Pancreas (tissue), 10 donors: ENCODE data around the gene ANTXR2. TPM values are rescaled to one million over a fixed set of nuclear protein-coding genes. Genes with fewer than 3 reads are reported as not detected.

Experiments used
- ATAC-seq, 4 donors: fragments of 200-7000 bp; cut with Tn5 transposase; one replicate each; pipeline versions ENCODE4 v1.8.0 to v1.9.1; 2020; ENCODE audit warnings: mild to moderate bottlenecking in 4 of 4, moderate library complexity in 4 of 4
- DNase-seq, 6 donors: peaks; one replicate each; pipeline ENCODE4 v3.0.0-alpha.2; 2020
- FAIRE-seq: peaks from 2 replicates; lab custom pipeline; 2012; peaks lifted over from hg19 to GRCh38; lab: Jason Lieb, UNC
- H3K27ac ChIP-seq, 4 donors: fragments of 200-600 bp; sonication (generic); 1 replicate in 3 of 4; 2 replicates in 1 of 4; pipeline versions ENCODE4 v1.5.0 to v1.8.0; 2020
- H3K27me3 ChIP-seq, 4 donors: fragments of 200-600 bp; one replicate each; pipeline ENCODE4 v1.8.0; 2021
- H3K36me3 ChIP-seq, 3 donors: fragments of 200-600 bp; sonication (generic) in 1 of 3; one replicate each; pipeline versions ENCODE4 v1.5.0 to v1.8.0; 2020 to 2021
- H3K4me1 ChIP-seq, 3 donors: fragments of 200-600 bp; one replicate each; pipeline ENCODE4 v1.8.0; 2021
- H3K4me3 ChIP-seq, 4 donors: fragments of 200-600 bp; sonication (generic) in 2 of 4; one replicate each; pipeline versions ENCODE4 v1.5.0 to v1.8.0; 2020 to 2021
- H3K9me3 ChIP-seq, 4 donors: fragments of 200-600 bp; one replicate each; pipeline ENCODE4 v1.8.0; 2021
- WGBS, 2 donors: extraction: QIAGEN DNeasy Blood & Tissue Kit; methylation state at CpG; one replicate each; pipeline ENCODE4 v1.1.7; 2013; 5-methylcytosine and 5-hydroxymethylcytosine counted together
- intact Hi-C, 3 donors: fragments of 100-400 bp; cut with DNase I; formaldehyde crosslinking; loops; one replicate each; pipeline versions ENCODE4 v1.11.1 to v1.14.2; 2022
- polyA plus RNA-seq, 2 donors: library from polyadenylated mRNA; stranded (reverse); fragments of 200-250 nt; gene quantifications; one replicate each; pipeline ENCODE4 v1.2.3, GENCODE V29; 2013
- total RNA-seq, 6 donors: library from RNA; stranded (reverse); fragmentation: NEBNext Ultra II Directional in 4 of 6; extraction: Animal tissue kit (Norgen Biotek cat#: 25700) in 4 of 6; gene quantifications; one replicate each; pipeline versions ENCODE4 v1.2.1 to v1.2.4, GENCODE V29; 2021 to 2023
- TF ChIP-seq, protein P1 (sequence below), 4 donors: fragments of 200-600 bp; sonication (generic) in 3 of 4; IDR thresholded peaks; one replicate each; pipeline versions ENCODE4 v1.5.0 to v1.8.0; 2021; ENCODE audit warnings: antibody characterized with exemption in 4 of 4
- donor health status: healthy with polysubstance abuse.
- donor health status: DM: no; HTN: no; CAD: no; lungs with moderate emphysema.
- donor health status: DM: no; HTN: no; CAD: no.
- donor health status: control.
- donor health status: control.
- donor health status: Bipolar disorder and iron deficiency.
- donor health status: DM: yes; HTN: yes; CAD: no.
- donor health status: DM: no; HTN: no; CAD: no.
- donor health status: DM: no; HTN: no; CAD: no.
- donor health status: DM: yes; HTN: yes; CAD: no.

The ANTXR2 gene
- total and polyA plus RNA-seq, 8 donors: 1.4 to 22.4 (median 4.6) TPM

DNA sequence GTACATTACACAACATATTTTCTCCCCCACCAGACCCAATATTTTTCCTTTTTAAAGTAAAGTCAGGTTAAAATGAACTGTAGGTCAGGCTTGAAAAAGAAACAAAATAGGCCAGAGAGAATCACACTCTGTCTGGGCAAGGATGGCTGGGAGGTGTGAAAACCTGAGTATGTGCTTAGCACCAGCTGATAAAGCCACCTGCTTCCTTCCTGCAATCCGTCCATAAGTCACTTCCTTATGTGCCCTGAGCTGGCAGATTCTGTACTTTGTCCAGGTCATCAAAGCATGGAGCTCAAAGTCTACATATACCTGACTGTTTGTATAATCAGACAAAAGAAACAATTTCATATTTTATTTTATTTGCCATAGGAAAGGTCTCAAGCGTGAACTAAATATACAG lies 37.7 kb downstream of the ANTXR2 start:
- intact Hi-C loops: no loop called here
- Histone ChIP-seq H3K4me3 (no peak overlapping the region), H3K36me3 (no peaks in the 10 kb centered on the region), H3K4me1 (peaks cover 0 to 3% (median 0%) of the 10 kb centered on the region in 3 donors), H3K27me3 (no peaks in the 10 kb centered on the region), H3K27ac (no peak overlapping the region), H3K9me3 (no peaks in the 10 kb centered on the region)
- TF ChIP-seq, protein P1, sequence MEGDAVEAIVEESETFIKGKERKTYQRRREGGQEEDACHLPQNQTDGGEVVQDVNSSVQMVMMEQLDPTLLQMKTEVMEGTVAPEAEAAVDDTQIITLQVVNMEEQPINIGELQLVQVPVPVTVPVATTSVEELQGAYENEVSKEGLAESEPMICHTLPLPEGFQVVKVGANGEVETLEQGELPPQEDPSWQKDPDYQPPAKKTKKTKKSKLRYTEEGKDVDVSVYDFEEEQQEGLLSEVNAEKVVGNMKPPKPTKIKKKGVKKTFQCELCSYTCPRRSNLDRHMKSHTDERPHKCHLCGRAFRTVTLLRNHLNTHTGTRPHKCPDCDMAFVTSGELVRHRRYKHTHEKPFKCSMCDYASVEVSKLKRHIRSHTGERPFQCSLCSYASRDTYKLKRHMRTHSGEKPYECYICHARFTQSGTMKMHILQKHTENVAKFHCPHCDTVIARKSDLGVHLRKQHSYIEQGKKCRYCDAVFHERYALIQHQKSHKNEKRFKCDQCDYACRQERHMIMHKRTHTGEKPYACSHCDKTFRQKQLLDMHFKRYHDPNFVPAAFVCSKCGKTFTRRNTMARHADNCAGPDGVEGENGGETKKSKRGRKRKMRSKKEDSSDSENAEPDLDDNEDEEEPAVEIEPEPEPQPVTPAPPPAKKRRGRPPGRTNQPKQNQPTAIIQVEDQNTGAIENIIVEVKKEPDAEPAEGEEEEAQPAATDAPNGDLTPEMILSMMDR (IDR thresholded peaks at IDR 0.05): no peak
- ATAC-seq (peak in 3 of 4 donors; percentile 54 to 73 (median 67)), FAIRE-seq (no peak), DNase-seq (no peak)
- 54 to 57% methylated on average over 2 of the region's 2 CpGs for WGBS, 2 donors

DNA sequence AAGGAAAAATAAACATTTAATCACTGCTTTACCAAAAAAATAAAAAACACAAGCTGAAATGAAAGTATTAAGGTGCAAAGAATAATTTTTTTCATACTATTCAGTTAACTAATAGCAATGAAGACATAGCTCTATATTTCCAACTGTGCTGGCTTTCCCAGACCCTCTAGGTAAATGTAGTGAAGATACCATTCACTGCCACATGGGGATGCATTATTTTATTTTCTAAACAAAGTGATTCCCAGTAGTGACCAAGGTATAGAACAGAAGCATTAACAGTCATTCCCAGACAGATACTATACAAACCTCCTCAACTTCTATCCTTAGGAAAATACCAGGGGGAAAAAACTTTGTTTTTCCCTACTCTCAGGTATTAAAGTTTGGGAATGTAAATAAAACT lies 39.4 kb downstream of the ANTXR2 start:
- FAIRE-seq (no peak), ATAC-seq (no peak), DNase-seq (no peak)
- TF ChIP-seq, protein P1 (IDR thresholded peaks at IDR 0.05): no peak
- H3K9me3 ChIP-seq: no peaks in the 10 kb centered on the region
- H3K4me1 ChIP-seq: peaks cover 0 to 3% (median 0%) of the 10 kb centered on the region in 3 donors
- intact Hi-C loops: no loop called here
- no peak overlapping the region for H3K27ac ChIP-seq
- no peaks in the 10 kb centered on the region for H3K27me3 ChIP-seq
- no peak overlapping the region for H3K4me3 ChIP-seq
- H3K36me3 ChIP-seq: no peaks in the 10 kb centered on the region

DNA sequence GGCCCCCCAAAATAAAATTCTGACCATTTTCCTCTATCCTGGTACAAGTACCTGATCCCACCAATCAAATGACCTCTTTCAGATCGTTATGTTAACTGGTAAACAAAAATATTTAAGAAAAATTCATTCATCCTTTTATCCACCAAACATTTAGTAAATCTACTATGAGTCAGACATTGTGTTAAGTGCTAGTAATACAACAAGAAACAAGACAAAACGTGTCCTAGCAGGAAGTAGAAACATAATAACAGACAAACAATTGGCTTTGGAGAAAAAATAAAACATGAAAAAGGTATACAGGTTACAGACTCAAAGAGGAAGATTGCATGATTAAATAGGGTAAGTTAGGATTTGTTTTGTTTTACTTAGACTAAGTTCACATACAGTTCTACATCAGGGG lies 43.7 kb downstream of the ANTXR2 start:
- Histone ChIP-seq H3K36me3 (no peaks in the 10 kb centered on the region), H3K9me3 (no peaks in the 10 kb centered on the region), H3K27ac (no peak overlapping the region), H3K27me3 (no peaks in the 10 kb centered on the region), H3K4me3 (no peak overlapping the region), H3K4me1 (no peaks in the 10 kb centered on the region)
- intact Hi-C loops: no loop called here
- TF ChIP-seq, protein P1 (IDR thresholded peaks at IDR 0.05): no peak
- ATAC-seq: no peak
- FAIRE-seq: no peak
- 62 to 69% methylated on average over 2 of the region's 2 CpGs for WGBS, 2 donors
- no peak for DNase-seq

DNA sequence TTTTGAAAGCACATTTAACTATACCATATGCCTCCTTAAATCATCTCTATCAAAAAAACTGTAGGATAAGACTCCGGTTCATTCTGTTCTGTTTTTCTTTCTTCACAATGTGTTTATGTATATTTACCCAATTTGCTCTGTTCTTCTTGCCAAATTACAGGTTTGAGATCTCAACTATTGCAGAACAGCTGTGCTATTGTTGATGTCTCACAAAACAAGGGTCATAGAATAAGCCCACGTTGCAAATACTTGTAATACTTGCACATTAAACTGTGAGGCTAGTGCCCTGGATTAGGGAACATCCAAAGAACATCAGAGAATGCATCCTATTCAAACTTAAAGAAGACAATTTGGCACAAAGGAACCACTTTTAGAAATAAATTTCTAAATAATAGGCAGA lies 45.4 kb downstream of the ANTXR2 start:
- intact Hi-C loops: no loop called here

DNA sequence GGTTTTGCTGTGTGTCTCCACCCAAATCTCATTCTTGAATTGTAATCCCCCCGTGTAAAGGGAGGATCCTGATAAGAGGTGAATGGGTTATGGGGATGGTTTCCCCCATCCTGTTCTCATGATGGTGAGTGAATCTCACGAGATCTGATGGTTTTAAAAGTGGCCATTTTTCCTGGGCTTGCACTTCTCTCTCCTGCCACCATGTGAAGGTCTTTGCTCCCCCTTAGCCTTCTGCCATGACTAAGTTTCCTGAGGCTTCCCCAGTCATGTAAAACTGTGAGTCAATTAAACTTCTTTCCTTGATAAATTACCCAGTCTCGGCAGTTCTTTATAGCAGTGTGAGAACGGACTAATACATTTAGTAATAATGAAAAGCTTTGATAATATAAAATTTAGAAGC lies 46.9 kb downstream of the ANTXR2 start:
- DNase-seq (no peak), FAIRE-seq (no peak), ATAC-seq (no peak)
- no peak overlapping the region for H3K4me3 ChIP-seq
- H3K36me3 ChIP-seq: no peaks in the 10 kb centered on the region
- WGBS, 2 donors: 83 to 87% methylated on average over 4 of the region's 4 CpGs
- H3K27ac ChIP-seq: no peak overlapping the region
- H3K9me3 ChIP-seq: no peaks in the 10 kb centered on the region
- no peaks in the 10 kb centered on the region for H3K4me1 ChIP-seq
- TF ChIP-seq, protein P1 (IDR thresholded peaks at IDR 0.05): no peak
- intact Hi-C loops: no loop called here
- no peaks in the 10 kb centered on the region for H3K27me3 ChIP-seq

More for the DNA sequence above, 45.4 kb downstream of the ANTXR2 start:
- H3K27ac ChIP-seq: no peak overlapping the region
- H3K27me3 ChIP-seq: no peaks in the 10 kb centered on the region
- DNase-seq: no peak
- H3K9me3 ChIP-seq: no peaks in the 10 kb centered on the region
- TF ChIP-seq, protein P1 (IDR thresholded peaks at IDR 0.05): no peak
- ATAC-seq: no peak
- FAIRE-seq: no peak
- H3K36me3 ChIP-seq: no peaks in the 10 kb centered on the region
- no peaks in the 10 kb centered on the region for H3K4me1 ChIP-seq
- no peak overlapping the region for H3K4me3 ChIP-seq
- 68 to 73% methylated on average over 2 of the region's 2 CpGs for WGBS, 2 donors
